ENCODE data around the gene NR6A1.

GRCh38 chr9:124594673-124595072 is 176.4 kb downstream of the NR6A1 start:
- no peak for TF ChIP-seq EZH2 (IDR thresholded peaks at IDR 0.05; ENCODE audit: insufficient read depth, poor library complexity, severe bottlenecking)
- TF ChIP-seq EZH2phosphoT487 (IDR thresholded peaks at IDR 0.05; ENCODE audit: insufficient read depth, low read depth): no peak
